NCI-H82 treated with DMSO at 0.1 percent for 48 hours (cell line): ENCODE measurements around the gene GRIK4.
"Not testable (repeated sequence)": the region's sequence is repeated elsewhere in the genome, so short reads cannot be mapped to it uniquely, and the experiment has no call there.

Experiments
- DNase-seq: peaks from one replicate; lab custom pipeline; 2025; ENCODE audit not compliant: unreplicated experiment; lab: John Stamatoyannopoulos, UW

Gene GRIK4

DNA sequence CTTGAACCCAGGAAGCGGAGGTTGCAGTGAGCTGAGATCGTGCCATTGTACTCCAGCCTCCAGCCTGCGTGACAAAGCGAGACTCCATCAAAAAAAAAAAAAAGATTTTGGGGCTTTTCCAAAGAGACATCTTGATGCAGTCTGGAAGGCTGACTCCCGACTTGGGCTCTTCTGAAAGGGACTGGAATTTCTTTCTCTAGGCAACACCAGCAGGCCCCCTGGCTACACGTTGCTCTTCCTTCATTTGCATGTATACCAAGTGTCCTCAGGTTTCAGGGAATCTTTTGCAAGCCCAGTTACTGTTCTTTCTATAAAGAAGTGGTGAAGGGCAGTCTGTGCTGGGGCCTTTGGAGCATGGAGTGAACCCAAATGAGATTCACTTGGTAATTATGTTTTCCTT is 211.0 kb downstream of the GRIK4 start:
- DNase-seq, result no peak

DNA sequence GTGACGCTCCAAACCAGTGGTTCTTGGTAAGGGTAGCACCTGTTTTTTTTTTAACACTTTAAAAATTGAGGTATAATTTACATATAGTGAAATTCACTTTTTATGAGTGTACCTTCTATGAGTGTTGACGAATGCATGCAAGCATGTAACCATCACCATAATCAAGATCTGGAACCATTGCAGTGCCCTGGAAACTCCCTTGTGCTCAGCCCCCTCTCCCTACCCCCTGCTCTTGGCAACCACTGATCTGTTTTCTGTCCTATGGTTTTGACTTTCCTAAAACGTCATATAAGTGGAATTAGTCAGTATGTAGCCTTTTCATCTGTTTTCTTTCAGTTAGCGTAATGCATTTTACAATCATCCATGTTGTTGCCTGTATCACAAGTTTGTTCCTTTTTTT is 212.2 kb downstream of the GRIK4 start:
- DNase-seq, result no peak

- no peak for DNase-seq
Measured at GRCh38 chr11:120727752-120728151, 216.2 kb downstream of the GRIK4 start.

DNA sequence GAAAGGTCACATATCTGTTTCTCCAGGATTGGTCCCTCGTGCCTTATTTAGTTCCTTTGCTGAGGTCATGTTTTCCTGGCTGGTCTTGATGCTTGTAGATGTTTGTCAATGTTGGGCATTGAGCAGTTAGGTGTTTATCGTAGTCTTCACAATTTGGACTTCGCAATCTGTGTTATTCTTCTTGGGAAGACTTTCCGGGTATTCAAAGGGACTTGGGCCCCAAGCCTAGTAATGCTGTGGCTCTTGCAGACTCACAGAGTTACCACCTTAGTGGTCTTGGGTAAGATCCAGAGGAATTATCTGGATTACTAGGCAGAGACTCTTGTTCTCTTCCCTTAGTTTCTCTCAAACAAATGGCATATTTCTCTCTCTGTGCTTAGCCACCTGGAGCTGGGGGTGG is 223.5 kb downstream of the GRIK4 start:
- DNase-seq, result no peak

GRCh38 chr11:120738516-120739046 is 227.0 kb downstream of the GRIK4 start:
- DNase-seq, result no peak

GRCh38 chr11:120739780-120740179 is 228.2 kb downstream of the GRIK4 start:
- peak; percentile 70 for DNase-seq

DNA sequence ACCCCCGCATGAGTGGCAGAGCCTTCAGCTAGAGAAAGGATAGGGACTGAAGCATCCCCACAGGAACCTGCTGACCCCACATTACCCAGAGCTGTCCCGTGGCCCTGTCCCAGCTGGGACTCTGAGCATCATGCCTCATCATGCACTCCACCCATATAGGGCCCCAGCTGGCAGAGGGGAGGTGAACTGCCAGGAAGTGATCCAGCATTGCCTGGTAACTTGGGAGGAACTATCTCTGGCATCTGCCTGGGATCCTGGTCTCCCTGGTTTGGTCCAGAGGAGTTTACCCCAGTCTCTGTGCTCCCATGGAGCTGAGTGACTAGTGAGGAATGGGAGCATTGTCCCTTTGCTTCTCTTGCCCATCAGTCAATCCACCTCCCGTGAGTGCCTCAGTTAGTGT is 228.8 kb downstream of the GRIK4 start:
- no peak for DNase-seq

DNA sequence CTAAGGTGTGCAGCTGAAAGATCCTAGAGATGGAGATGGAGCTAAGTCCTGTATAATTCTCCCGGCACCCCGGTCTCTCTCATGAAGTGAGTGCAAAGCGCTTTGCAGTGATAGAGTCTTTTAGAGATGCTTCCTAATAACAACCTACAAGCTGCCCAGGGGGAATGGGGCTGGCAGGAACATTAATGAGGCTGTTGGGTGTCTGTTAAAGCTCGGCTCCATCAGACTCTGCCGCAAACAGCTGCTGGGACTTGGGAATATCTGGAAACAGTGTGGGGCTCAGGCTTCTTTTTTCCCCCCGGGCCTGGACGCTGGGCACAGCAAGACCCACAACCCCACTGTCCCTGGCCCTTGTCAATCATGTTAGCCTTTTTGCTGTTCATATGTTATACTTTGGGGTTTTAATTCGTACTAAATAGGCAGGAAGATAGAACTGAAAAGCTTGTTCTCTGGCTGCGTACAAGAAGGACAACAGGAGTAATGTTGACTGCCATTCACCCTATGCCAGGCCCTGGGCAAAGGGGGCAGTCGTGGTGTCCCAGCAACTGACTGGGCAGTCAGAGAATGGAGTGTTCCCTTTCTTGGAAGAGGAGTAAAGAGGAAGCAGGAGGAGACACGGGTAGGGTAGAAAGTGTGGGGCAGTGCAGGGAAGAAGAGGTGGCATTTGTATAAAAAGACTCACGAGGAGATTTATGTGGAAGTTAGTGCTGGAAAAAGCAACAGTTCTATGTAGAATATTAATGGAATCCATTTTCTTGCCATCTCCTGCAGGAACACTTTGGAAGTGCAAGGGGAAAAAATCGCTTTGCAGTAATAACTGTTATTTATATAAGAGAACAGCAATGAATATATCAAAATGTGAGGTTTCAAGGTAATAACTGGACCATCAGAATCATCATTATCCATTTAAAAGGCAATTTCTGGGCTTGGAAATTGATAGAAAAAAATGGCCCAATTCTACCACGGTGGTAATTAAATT is 232.8 kb downstream of the GRIK4 start:
- no peak for DNase-seq

DNA sequence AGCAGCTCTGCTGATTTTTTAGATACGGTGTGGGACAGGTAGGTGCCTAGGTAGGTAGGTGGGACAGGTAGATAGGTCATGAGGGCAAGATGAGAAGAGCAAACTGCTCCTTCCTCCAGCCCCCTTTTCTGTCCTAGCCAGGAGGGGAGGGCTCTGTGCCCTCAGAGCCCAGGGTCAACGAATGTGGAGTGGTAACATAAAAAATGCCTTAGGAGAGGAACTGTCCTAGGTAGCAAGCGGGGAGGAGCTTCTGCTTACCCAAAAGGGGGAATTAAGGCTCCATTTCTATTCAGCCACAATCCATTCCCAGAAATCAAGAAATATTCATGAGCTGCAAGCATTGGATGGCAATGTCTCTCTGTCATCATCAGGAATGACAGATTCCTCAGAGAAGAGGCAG is 234.8 kb downstream of the GRIK4 start:
- no peak for DNase-seq

DNA sequence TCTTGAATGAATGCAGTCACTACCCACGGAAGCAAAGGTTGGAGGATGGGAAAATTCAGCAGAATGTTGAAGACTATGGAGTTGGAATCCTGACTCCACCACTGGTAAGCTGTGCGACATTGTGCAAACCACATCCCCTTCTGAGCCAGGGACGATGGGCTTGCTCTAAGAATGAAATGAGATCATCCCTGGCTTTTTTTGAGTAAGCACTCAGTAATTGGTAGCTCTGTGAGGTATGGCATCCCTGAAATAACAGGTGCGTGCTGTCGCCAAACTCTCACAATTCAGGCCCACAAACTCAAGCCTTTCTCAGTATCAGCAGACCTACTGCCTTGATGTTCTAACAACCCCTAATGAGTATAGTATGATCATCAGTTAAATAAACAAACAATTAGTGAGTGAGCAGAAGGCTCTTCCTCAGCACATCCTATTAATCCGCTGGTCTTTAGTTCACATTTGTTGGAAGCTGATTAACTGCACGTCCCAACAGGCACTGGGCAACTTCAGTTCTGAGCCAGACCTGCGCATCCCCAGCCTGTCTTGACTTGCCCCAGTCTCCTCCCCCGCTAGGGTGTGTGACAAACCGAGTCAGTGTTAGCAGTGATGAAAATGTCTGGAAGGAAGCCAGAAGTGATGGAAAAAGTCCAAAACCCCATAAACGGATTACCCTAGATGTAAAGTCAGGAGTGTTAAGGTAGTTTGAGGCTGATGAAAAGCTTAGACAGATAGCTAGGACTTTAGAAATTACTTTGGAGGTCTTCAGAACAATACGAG is 235.5 kb downstream of the GRIK4 start:
- DNase-seq, result peak; percentile 98

GRCh38 chr11:120747850-120748814 is 236.6 kb downstream of the GRIK4 start:
- peak; percentile 86 for DNase-seq

- DNase-seq, result no peak
Measured at GRCh38 chr11:120749395-120749794, 237.8 kb downstream of the GRIK4 start.

GRCh38 chr11:120750647-120751549 is 239.3 kb downstream of the GRIK4 start:
- no peak for DNase-seq

GRCh38 chr11:120751550-120751949 is 240.0 kb downstream of the GRIK4 start:
- no peak for DNase-seq

GRCh38 chr11:120752668-120753067 is 241.1 kb downstream of the GRIK4 start:
- DNase-seq, result no peak

- DNase-seq, result no peak
Measured at GRCh38 chr11:120756931-120757330, 245.4 kb downstream of the GRIK4 start.

DNA sequence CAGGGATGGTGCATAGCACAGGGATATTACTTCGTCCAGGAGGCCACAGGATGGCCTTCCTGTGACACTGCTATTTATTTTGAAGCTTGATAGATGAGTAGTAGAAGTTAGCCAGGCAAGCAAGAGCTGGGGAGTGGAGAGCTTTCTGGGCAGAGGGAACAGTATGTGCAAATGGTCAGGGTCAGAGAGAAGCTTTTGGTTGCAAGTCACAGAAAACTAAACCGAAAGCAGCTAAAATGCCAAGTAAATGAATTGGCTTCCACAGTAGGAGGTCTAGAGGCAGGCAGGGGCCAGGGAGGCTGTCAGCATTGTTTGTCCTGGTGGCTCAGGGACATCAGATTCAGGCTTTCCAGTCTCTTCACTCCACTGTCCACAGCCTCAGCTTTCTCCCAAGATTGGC is 247.5 kb downstream of the GRIK4 start:
- DNase-seq, result no peak

DNA sequence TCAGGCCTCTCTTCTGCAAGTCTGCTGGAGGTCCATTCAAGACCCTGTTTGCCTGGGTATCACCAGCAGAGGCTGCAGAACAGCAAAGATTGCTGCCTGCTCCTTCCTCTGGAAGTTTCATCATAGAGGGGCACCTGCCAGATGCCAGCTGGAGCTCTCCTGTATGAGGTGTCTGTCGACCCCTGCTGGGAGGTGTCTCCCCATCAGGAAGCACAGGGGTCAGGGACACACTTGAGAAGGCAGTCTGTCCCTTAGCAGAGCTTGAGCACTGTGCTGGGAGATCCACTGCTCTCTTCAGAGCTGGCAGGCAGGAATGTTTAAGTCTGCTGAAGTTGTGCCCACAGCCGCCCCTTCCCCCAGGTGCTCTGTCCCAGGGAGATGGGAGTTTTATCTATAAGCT is 254.2 kb downstream of the GRIK4 start:
- DNase-seq, result not testable (repeated sequence)

DNA sequence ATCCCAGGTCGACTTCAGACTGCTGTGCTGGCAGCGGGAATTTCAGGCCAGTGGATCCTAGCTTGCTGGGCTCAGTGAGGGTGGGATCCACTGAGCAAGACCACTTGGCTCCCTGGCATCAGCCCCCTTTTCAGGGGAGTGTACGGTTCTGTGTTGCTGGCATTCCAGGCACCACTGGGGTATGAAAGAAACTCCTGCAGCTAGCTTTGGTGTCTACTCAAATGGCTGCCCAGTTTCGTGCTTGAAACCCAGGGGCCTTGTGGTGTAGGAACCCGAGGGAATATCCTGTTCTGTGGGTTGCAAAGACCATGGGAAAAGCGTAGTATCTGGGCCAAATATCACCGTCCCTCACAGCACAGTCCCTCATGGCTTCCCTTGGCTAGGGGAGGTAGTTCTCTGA is 254.8 kb downstream of the GRIK4 start:
- no peak for DNase-seq

DNA sequence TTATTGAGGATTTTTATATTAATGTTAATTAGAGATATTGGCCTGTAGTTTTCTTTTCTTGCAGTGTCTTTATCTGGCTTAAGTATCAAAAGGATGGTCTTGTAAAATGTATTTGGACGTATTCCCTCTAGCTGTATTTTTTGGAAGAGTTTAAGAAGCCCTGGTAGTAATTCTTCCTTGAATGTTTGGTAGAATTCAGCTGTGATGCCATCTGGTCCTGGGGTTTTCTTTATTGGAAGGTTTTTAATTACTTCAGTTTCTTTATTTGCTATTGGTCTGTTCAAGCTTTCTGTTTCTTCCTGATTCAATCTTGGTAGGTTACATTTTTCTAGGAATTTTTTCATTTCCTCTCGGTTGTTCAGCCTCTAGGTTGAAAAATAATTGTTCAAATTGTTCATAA is 257.4 kb downstream of the GRIK4 start:
- DNase-seq, result no peak
